Natural killer cell (primary cell): Measurements from ENCODE around the gene MCIDAS. TPM values are rescaled to one million over a fixed set of nuclear protein-coding genes. Genes with fewer than 3 reads are reported as not detected.
A peak's percentile ranks its signal among the peaks of the same experiment; 100 is the strongest.

ENCODE experiments used
- ATAC-seq, 3 donors: fragments of 150-1000 bp in 2 of 3; fragments of 200-7000 bp in 1 of 3; cut with Tn5 transposase; 1 replicate in 1 of 3; 2 replicates in 2 of 3; pipeline ENCODE4 v1.10.0; 2021; ENCODE audit warnings: mild to moderate bottlenecking in 2 of 3, moderate library complexity in 2 of 3
- DNase-seq, 2 donors: peaks; one replicate each; pipeline versions ENCODE4 v3.0.0 to v3.0.0-alpha.2; 2013 to 2021; ENCODE audit warnings: mixed read lengths in 1 of 2
- H3K27ac ChIP-seq: one replicate; pipeline ENCODE4 v1.5.1; 2013; ENCODE audit warnings: mild to moderate bottlenecking, low read length
- H3K27me3 ChIP-seq: one replicate; pipeline ENCODE4 v1.6.1; 2013; ENCODE audit warnings: low read length; ENCODE audit not compliant: control insufficient read depth, insufficient read depth
- H3K36me3 ChIP-seq: one replicate; pipeline ENCODE4 v1.6.1; 2013; ENCODE audit warnings: low read length; ENCODE audit not compliant: control insufficient read depth, insufficient read depth
- H3K4me1 ChIP-seq: one replicate; pipeline ENCODE4 v1.6.1; 2013; ENCODE audit warnings: low read length; ENCODE audit not compliant: control insufficient read depth, insufficient read depth
- H3K4me3 ChIP-seq: one replicate; pipeline ENCODE4 v1.5.1; 2013; ENCODE audit warnings: low read length
- H3K9me3 ChIP-seq: one replicate; pipeline ENCODE4 v1.6.1; 2013; ENCODE audit warnings: low read length; ENCODE audit not compliant: control insufficient read depth, insufficient read depth
- H3K27ac Mint-ChIP-seq, 2 donors: one replicate each; pipeline ENCODE4 v1.8.0; 2022; ENCODE audit warnings: mild to moderate bottlenecking in 2 of 2, mixed read lengths in 2 of 2, moderate library complexity in 1 of 2
- H3K27me3 Mint-ChIP-seq, 2 donors: one replicate each; pipeline ENCODE4 v1.8.0; 2022; ENCODE audit warnings: low read depth in 2 of 2, mixed read lengths in 2 of 2
- H3K36me3 Mint-ChIP-seq: one replicate; pipeline ENCODE4 v1.8.0; 2022; ENCODE audit warnings: mixed read lengths
- H3K4me1 Mint-ChIP-seq, 2 donors: one replicate each; pipeline ENCODE4 v1.8.0; 2022; ENCODE audit warnings: mixed read lengths in 2 of 2
- H3K4me3 Mint-ChIP-seq: one replicate; pipeline ENCODE4 v1.8.0; 2022; ENCODE audit warnings: mild to moderate bottlenecking, moderate library complexity, mixed read lengths
- H3K9me3 Mint-ChIP-seq, 2 donors: one replicate each; pipeline ENCODE4 v1.8.0; 2022; ENCODE audit warnings: mixed read lengths in 2 of 2
- WGBS: methylation state at CpG from one replicate; pipeline ENCODE4 v1.1.7; 2013; ENCODE audit warnings: missing lambda C conversion rate; ENCODE audit not compliant: insufficient coverage; 5-methylcytosine and 5-hydroxymethylcytosine counted together
- intact Hi-C: fragments of 100-400 bp; cut with micrococcal nuclease; formaldehyde crosslinking; loops from one replicate; pipeline ENCODE4 v1.14.2; 2022
- total RNA-seq, 4 donors: library from RNA; stranded (reverse); fragments of 120-200 nt in 1 of 4; gene quantifications; one replicate each; pipeline versions ENCODE4 v1.2.3 to v1.2.4, GENCODE V29; 2013 to 2022
- TF ChIP-seq, protein P1 (sequence below): fragments of 200-600 bp; IDR thresholded peaks from one replicate; pipeline ENCODE4 v1.8.0; 2022; ENCODE audit warnings: antibody characterized with exemption

MCIDAS gene
- total RNA-seq, 3 donors from 2014 or later (not counting 1 experiment from before 2014, with no cell fraction given) = not detected

DNA sequence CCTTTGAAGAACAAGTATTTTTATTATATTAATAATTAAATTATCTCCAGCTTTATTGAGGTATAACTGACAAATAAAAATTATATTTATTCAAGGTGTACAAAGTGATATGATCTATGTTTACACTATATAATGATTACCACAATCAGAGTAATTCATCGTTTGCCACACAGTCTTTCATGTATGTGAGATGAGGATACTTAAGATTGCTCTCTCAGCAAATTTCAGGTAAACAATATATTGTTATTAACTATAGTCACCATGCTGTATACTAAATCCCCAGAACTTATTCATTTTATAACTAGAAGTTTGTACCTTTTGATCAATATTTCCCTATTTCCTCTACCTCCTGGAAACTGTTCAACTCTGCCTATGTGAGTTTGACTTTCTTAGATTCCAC is 22.9 kb upstream of the MCIDAS start:
- H3K4me1 ChIP-seq = no peaks in the 10 kb centered on the region
- TF ChIP-seq, protein P1, sequence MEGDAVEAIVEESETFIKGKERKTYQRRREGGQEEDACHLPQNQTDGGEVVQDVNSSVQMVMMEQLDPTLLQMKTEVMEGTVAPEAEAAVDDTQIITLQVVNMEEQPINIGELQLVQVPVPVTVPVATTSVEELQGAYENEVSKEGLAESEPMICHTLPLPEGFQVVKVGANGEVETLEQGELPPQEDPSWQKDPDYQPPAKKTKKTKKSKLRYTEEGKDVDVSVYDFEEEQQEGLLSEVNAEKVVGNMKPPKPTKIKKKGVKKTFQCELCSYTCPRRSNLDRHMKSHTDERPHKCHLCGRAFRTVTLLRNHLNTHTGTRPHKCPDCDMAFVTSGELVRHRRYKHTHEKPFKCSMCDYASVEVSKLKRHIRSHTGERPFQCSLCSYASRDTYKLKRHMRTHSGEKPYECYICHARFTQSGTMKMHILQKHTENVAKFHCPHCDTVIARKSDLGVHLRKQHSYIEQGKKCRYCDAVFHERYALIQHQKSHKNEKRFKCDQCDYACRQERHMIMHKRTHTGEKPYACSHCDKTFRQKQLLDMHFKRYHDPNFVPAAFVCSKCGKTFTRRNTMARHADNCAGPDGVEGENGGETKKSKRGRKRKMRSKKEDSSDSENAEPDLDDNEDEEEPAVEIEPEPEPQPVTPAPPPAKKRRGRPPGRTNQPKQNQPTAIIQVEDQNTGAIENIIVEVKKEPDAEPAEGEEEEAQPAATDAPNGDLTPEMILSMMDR = no peak
- no peak overlapping the region for H3K27ac ChIP-seq
- H3K4me3 Mint-ChIP-seq = no peak overlapping the region
- no peaks in the 10 kb centered on the region for H3K27me3 ChIP-seq
- peaks cover 2 to 6% of the 10 kb centered on the region in 2 donors for H3K27me3 Mint-ChIP-seq
- no CpG with 5 or more reads among the region's 1 CpG for WGBS
- ATAC-seq = no peak
- no peak overlapping the region for H3K27ac Mint-ChIP-seq
- intact Hi-C loops = no loop called here
- H3K9me3 Mint-ChIP-seq = peaks cover 0 to 5% of the 10 kb centered on the region in 2 donors
- no peaks in the 10 kb centered on the region for H3K9me3 ChIP-seq
- H3K4me1 Mint-ChIP-seq = no peaks in the 10 kb centered on the region
- H3K36me3 Mint-ChIP-seq = peaks cover 19% of the 10 kb centered on the region
- H3K36me3 ChIP-seq = peaks cover 4% of the 10 kb centered on the region
- no peak for DNase-seq
- no peak overlapping the region for H3K4me3 ChIP-seq

DNA sequence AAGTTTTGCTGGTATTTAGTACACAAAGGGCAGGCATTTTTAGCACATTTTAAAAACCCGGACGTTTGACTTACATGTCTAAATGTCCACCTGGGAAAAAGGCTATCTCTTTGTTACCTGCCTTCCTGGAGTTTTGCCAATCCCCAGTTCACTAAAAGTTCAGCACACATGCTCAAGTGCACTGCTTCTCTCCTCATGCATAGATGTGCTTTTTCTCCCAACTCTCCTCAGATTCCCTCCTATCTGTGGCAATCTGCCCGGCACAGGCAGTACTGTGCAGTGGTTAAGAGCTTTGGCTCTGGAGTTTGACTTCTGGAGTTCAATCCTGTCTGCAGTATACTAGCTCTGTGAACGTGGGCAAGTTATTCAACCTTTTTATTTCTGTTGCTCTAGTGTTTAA is 14.6 kb upstream of the MCIDAS start:
- 85% methylated on average over 4 of the region's 4 CpGs for WGBS
- H3K4me3 ChIP-seq = no peak overlapping the region
- no peaks in the 10 kb centered on the region for H3K4me1 ChIP-seq
- H3K36me3 Mint-ChIP-seq = no peaks in the 10 kb centered on the region
- H3K9me3 Mint-ChIP-seq = no peaks in the 10 kb centered on the region
- ATAC-seq (no peak), DNase-seq (no peak)
- intact Hi-C loops = no loop called here
- H3K27ac ChIP-seq = no peak overlapping the region
- no peak overlapping the region for H3K27ac Mint-ChIP-seq
- TF ChIP-seq, protein P1 = no peak
- peaks cover 21 to 24% of the 10 kb centered on the region in 2 donors for H3K27me3 Mint-ChIP-seq
- no peak overlapping the region for H3K4me3 Mint-ChIP-seq
- H3K36me3 ChIP-seq = no peaks in the 10 kb centered on the region
- peaks cover 4% of the 10 kb centered on the region for H3K27me3 ChIP-seq
- H3K4me1 Mint-ChIP-seq = no peaks in the 10 kb centered on the region
- H3K9me3 ChIP-seq = no peaks in the 10 kb centered on the region

DNA sequence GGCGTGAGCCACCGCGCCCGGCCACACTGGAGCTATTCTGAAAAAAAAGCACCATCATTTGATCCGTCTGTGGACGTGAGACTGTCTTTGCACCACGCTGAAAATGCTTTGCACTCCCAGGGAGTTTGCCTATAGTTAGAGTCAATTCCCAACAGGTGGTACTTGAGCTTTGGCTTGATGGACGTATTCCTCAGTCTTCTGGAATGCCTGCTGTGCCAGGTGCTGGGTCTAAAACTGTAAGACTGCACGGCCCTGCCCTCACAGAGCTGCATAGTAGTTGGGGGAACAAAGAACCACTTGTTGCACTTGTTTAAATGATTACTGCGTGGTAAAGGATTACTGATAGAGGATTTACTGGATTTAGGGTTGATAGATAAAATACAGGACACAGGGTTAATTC is 9.7 kb upstream of the MCIDAS start:
- TF ChIP-seq, protein P1 = no peak
- Histone ChIP-seq H3K4me3 (no peak overlapping the region), H3K27me3 (peaks cover 33% of the 10 kb centered on the region), H3K4me1 (peaks cover 25% of the 10 kb centered on the region), H3K36me3 (no peaks in the 10 kb centered on the region), H3K9me3 (no peaks in the 10 kb centered on the region), H3K27ac (no peak overlapping the region)
- Mint-ChIP-seq H3K4me1 (peaks cover 19 to 21% of the 10 kb centered on the region in 2 donors), H3K4me3 (no peak overlapping the region), H3K27me3 (peaks cover 33 to 46% of the 10 kb centered on the region in 2 donors), H3K9me3 (no peaks in the 10 kb centered on the region), H3K36me3 (no peaks in the 10 kb centered on the region), H3K27ac (no peak overlapping the region)
- DNase-seq (no peak), ATAC-seq (no peak)
- WGBS = 85% methylated on average over 10 of the region's 10 CpGs
- intact Hi-C loops = no loop called here

DNA sequence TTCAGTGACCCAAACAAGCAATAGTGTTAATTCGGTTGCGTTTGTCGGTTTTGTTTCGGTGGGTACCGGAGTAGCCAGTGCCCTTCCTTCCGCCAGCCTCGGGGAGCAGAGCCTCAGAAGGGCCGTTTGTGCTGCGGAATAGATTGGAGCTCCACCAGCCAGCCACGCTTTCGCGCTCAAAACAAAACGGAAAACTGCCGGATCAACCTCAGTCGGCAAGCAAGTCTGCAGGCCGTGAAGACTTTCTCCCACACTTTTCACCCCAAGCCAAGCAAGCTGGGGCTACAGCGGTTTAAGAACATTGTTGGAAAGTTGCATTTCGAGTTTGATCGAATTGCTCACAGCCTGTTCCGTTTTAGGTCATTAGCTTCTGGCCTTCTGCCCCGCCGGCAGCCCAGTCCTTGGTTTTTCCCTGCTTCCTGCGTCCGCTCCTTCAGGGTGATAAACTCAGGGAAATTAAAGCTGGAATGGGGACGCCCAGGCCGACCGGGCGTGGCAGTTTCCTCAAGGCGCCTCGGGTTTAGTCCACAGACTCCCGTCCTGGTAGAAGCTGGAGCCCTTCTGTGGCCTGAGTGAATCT is 7.1 kb upstream of the MCIDAS start:
- Histone ChIP-seq H3K4me3 (peak overlapping the region; percentile 43), H3K9me3 (no peaks in the 10 kb centered on the region), H3K4me1 (peaks cover 36% of the 10 kb centered on the region), H3K27ac (no peak overlapping the region), H3K27me3 (peaks cover 56% of the 10 kb centered on the region), H3K36me3 (no peaks in the 10 kb centered on the region)
- no peaks in the 10 kb centered on the region for H3K36me3 Mint-ChIP-seq
- intact Hi-C loops = no loop called here
- peaks cover 30 to 31% of the 10 kb centered on the region in 2 donors for H3K4me1 Mint-ChIP-seq
- 25% methylated on average over 31 of the region's 31 CpGs for WGBS
- no peaks in the 10 kb centered on the region for H3K9me3 Mint-ChIP-seq
- peak overlapping the region; percentile 82 for H3K4me3 Mint-ChIP-seq
- peaks cover 52 to 57% of the 10 kb centered on the region in 2 donors for H3K27me3 Mint-ChIP-seq
- ATAC-seq (peak in 1 of 3 donors; percentile 8), DNase-seq (peak in 1 of 2 donors; percentile 33)
- H3K27ac Mint-ChIP-seq = no peak overlapping the region
- TF ChIP-seq, protein P1 = no peak
